T-helper 1 cell (primary cell): ENCODE measurements around the gene MPG.
"Not testable (repeated sequence)": the region's sequence is repeated elsewhere in the genome, so short reads cannot be mapped to it uniquely, and the experiment has no call there.

ENCODE experiments used
- DNase-seq, 5 donors: peaks; one replicate each; pipeline ENCODE4 v3.0.0-alpha.2; 2012 to 2020

Gene MPG

GRCh38 chr16:114327-114726, 36.3 kb downstream of the MPG start:
- DNase-seq, result no peak

- no peak for DNase-seq
Observed at GRCh38 chr16:116015-116414, 38.0 kb downstream of the MPG start.

- DNase-seq, result peak; percentile 25 to 63 (median 46)
Observed at GRCh38 chr16:117379-118365, 39.6 kb downstream of the MPG start.

GRCh38 chr16:118857-119256, 40.8 kb downstream of the MPG start:
- DNase-seq, result no peak

- no peak for DNase-seq
Observed at GRCh38 chr16:119295-119694, 41.3 kb downstream of the MPG start.

- DNase-seq, result no peak
Observed at GRCh38 chr16:119835-120491, 41.9 kb downstream of the MPG start.

GRCh38 chr16:120756-121155, 42.7 kb downstream of the MPG start:
- no peak for DNase-seq

GRCh38 chr16:122361-122760, 44.3 kb downstream of the MPG start:
- DNase-seq, result no peak

GRCh38 chr16:123558-124350, 45.7 kb downstream of the MPG start:
- DNase-seq, result not testable (repeated sequence)

- no peak for DNase-seq
Observed at GRCh38 chr16:125011-125410, 47.0 kb downstream of the MPG start.

GRCh38 chr16:129075-129474, 51.0 kb downstream of the MPG start:
- DNase-seq, result no peak

GRCh38 chr16:130533-131173, 52.6 kb downstream of the MPG start:
- no peak for DNase-seq

- DNase-seq, result no peak
Observed at GRCh38 chr16:132120-132519, 54.1 kb downstream of the MPG start.

GRCh38 chr16:133716-134115, 55.7 kb downstream of the MPG start:
- DNase-seq, result no peak
